ENCODE results near the gene MOGAT1.
"Not testable (repeated sequence)": the region's sequence is repeated elsewhere in the genome, so short reads cannot be mapped to it uniquely, and the experiment has no call there.

The MOGAT1 gene

GRCh38 chr2:222670191-222671038 lies 1.0 kb upstream of the MOGAT1 start:
- DNase-seq (ENCODE audit: low spot score) = no peak

DNA sequence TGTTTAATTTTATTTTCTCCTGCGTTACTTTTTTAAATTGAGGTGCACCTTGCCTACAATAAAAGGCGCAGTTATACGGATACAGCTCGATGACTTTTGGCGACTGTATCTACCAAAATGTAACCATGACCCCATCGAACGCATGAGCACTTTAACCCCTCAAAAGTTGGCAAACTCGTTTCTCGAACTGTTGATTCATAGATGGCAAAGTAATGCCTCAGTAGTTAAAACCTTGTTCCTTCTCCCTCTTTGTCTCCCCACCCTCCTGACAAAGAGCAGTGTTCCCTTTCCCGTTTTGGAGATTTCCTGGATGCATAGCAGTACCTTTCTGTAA lies 577 bp downstream of the MOGAT1 start:
- DNase-seq (ENCODE audit: low spot score) = no peak

GRCh38 chr2:222673273-222673672 lies 1.8 kb downstream of the MOGAT1 start:
- DNase-seq (ENCODE audit: low spot score) = no peak

GRCh38 chr2:222673883-222674282 lies 2.4 kb downstream of the MOGAT1 start:
- DNase-seq (ENCODE audit: low spot score) = no peak

DNA sequence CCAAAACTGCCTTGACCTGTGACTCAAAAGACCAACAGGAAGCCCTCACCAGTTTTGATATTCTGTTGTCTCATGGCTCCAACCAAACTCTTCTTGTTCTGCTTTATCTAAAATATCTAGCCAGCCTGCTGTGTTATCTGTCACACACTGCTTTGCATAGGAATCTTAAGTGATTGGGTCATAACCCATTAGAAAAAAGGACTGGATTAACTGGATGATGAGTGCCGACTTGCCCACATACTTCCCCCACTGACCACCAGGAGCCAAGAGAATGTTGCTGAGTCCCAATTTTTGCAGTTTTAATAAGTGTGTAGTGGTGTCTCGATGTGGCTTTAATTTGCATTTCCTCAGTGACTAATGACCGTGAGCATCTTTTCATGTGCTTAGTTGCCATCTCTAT lies 6.5 kb downstream of the MOGAT1 start:
- no peak for DNase-seq (ENCODE audit: low spot score)

DNA sequence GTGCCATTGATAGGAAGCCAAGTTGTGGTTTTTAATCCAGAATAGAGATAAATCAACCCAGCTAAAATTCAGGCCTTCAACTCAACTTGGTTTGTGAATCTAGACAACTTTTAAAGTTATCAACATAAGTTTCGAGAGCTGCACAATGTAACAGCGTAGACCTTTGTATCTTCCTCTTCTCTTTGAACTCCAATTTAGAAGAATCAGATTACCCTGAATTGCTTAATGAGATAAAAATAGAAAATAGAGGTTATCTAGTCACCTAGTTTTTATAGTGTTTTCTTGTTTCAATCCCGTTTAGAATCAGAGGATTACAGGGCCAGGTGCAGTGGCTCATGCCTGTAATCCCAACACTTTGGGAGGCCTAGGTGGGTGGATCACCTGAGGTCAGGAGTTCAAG lies 12.3 kb downstream of the MOGAT1 start:
- DNase-seq (ENCODE audit: low spot score) = no peak

DNA sequence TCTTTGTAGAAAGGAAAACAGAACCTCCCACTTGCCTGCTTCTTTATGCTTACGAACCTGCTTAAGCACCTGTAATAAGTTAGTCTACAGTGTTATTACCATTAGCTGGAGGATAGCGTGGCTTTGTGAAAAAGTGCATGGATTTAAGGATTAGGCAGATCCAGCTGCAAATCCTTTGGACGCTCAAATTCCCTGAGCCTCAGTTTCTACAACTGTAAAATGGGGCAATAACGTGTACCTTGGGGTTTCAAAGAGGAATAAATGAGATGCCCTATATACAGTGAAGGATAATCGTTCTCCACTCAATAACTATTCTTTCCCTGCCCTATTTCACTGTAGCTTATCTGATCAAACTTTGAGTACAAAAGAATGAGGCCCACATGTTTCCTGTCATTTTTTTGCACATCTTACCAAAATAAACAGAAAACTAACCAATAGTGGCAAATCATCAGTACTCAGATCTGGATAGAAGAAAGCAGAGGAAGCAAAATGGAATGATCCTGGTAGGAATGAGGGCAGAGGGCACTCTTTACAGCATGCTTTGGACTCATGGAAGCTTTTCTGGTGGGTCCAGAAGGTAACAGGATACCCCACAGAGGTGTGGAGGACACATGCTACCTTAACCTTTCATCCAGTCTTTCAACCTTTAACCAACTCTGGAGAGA lies 14.8 kb downstream of the MOGAT1 start:
- DNase-seq (ENCODE audit: low spot score) = no peak

- no peak for DNase-seq (ENCODE audit: low spot score)
These were observed 17.5 kb downstream of the MOGAT1 start for GRCh38 chr2:222688917-222689316.

- DNase-seq (ENCODE audit: low spot score) = no peak
These were observed 17.9 kb downstream of the MOGAT1 start for GRCh38 chr2:222689322-222689721.

DNA sequence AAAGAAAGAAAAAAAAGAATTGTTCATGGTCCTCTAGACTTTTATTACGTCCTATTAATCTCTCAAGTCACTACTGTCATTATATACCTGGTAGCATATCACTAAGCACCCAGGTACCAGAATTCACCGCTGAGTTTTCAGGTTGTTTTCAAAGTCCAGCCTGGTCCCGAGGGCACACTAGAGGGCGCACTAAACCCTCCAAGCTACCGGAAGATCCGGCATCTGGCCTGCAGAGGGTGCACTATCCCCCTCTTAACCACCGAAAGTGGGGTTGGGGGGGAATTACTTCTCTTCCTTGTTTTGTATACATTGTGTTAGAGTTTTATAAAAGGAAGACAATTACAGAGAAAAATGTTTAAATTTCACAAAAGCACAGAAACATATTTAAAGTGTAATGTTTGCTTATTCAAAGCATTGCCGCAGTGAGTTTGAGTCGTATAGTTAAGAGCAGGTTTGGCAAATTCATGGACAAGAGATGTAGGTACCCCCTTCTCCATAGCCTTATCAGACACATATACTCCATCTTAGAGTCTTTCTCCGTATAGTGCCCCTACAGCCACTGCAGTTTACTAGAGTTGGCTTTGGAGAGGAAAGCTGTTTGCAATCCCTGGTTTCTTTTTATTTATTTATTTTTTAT lies 19.2 kb downstream of the MOGAT1 start:
- peak; percentile 66 for DNase-seq (ENCODE audit: low spot score)

DNA sequence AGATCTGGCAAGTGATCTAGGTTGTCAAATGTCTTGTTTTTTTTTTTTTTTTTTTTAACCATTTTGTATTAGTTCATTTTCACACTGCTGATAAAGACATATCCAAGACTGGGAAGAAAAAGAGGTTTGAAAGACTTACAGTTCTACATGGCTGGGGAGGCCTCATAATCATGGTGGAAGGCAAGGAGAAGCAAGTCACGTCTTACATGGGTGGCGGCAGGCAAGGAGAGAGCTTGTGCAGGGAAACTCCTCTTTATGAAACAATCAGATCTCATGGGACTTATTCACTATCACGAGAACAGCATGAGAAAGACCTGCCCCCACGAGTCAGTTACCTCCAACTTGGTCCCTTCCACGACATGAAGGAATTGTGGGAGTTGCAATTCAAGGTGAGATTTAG lies 22.0 kb downstream of the MOGAT1 start:
- DNase-seq (ENCODE audit: low spot score) = not testable (repeated sequence)

DNA sequence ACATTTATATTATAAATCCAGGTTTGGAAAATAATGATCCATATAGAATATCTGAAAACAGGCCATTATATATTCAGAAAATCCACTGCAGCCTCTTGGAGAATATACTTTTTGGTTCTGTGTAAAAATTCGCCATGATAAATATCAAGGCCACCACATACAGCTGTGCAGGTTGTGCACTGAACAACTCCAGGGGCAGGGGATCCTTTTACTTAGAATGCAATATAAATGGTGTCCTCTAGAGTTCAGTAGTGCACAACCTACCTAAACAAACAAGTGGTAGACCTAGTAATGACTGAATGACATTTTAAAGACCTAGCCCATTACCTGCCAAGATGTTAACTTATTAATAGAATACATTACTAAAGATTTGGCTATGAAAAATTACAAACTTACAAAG lies 22.4 kb downstream of the MOGAT1 start:
- DNase-seq (ENCODE audit: low spot score) = no peak

GRCh38 chr2:222698276-222698675 lies 26.8 kb downstream of the MOGAT1 start:
- no peak for DNase-seq (ENCODE audit: low spot score)

- DNase-seq (ENCODE audit: low spot score) = no peak
These were observed 29.8 kb downstream of the MOGAT1 start for GRCh38 chr2:222701233-222701632.

DNA sequence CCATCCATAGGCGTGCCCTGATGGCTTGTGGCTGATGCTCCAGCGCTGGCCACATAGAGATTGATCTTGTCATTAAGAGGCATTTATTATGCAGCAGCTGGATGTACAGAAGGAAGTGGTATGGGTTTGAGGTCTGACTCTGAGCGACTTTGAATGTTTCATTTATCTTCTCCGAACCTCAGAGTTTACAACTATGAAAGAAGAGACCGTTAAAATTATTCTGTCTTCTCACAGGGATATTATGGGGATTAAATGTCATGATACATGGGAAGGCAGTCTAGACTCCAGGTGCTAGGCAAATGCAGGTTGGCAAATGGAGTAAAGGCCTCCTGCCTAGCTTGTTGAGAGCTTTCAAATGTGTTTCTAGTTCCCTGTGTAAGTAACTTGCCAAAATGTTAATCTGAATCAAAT lies 30.3 kb downstream of the MOGAT1 start:
- no peak for DNase-seq (ENCODE audit: low spot score)

- no peak for DNase-seq (ENCODE audit: low spot score)
These were observed 31.6 kb downstream of the MOGAT1 start for GRCh38 chr2:222703091-222703490.

DNA sequence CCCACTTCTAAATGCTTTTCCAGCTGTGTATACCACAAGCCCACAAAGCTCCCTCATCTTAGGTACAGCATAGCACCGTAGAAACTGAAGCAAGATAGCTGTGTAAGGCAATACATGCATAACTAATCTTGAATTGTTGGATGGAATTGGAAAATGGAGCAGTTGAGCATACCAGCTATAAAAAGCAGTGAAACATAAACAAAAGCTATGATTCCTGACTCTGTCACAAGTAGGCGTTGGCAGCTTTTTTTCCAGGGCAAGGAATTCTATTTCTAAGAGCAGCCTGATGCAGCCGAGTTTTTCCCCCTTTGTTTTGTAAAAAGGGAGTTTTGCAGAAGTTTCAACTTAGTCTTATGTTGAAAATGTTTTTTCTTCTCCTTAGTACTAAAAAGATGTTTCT lies 32.4 kb downstream of the MOGAT1 start:
- no peak for DNase-seq (ENCODE audit: low spot score)

DNA sequence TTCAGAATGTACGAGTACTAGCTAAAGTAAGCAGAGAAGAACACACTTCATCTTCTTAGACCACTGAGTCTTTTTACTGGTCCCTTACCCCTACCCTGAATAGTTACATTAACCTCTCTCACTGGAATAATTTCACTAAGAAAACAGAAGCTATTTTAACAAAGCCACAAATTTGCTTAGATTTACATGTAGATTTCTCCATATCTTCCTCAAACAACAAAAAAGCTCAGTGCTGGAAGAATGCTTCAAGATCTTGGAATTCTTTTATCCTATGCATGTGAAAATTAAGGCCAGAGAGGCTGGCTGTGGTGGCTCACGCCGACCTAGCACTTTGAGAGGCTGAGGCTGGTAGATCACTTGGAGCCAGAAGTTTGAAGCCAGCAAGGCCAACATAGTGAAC lies 35.2 kb downstream of the MOGAT1 start:
- no peak for DNase-seq (ENCODE audit: low spot score)

DNA sequence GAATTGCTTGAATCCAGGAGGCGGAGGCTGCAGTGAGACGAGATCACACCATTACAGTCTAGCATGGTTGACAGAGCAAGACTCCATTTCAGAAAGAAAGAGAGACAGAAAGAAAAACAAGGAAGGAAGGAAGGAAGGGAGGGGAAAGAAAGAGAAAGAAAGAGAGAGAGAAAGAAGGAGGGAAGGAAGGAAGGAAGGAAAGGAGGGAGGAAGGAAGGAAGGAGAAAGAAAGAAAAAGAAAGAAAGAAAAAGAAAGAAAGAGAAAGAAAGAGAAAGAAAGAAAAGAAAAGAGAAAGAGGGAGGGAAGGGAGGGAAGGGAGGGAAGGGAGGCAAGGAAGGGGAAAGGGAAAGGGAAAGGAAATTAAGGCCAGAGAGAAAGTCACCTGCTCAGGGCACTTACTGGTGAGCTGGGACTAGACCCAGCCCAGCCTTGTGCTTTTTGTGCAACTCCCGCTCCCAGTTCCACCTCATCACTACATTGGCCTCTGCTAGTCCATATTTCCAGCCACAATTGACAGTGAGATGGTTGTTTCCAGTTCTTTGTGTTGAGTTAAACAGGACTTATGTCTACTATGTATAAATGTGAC lies 35.7 kb downstream of the MOGAT1 start:
- no peak for DNase-seq (ENCODE audit: low spot score)

DNA sequence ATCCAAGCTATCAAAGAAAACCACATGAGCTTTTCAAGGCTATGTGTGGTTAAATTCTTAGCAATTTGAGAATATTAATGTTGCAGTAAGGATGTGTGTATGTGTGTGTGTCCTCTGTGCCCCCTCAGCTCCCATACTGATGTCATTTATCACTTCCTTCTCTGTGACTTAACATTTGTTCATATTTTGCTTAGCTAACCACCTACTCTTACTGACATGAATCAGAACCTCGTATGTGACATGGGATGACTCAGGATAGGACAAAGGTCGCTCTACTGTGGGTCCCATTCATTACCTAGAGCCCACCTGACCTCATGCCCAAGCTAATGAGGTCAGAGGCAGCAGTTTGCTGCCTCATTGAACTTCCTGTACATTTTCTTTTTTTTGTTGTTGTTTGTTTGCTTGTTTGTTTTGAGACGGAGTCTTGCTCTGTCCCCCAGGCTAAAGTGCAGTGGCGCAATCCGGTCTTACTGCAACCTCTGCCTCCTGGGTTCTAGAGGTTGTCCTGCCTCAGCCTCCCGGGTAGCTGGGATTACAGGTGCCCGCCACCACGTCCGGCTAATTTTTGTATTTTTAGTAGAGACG lies 36.3 kb downstream of the MOGAT1 start:
- no peak for DNase-seq (ENCODE audit: low spot score)

DNA sequence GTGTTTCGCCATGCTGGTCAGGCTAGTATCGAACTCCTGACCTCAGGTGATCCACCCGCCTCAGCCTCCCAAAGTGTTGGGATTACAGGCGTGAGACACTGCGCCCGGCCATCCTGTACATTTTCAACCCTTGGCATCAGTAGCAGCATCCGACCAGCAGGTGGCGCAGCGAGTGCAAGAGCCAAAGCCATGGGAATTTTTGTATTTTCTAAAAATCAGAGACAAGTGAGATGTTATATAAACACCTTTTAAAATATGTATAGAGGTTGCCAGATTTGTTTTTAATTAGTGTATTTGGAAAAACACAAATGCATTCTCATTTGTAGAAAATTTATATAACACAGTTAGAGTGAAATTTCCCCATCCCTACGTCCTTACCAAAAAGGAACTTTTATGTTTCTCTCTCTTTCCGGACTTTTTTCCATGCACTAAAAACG lies 36.8 kb downstream of the MOGAT1 start:
- DNase-seq (ENCODE audit: low spot score) = peak; percentile 70

DNA sequence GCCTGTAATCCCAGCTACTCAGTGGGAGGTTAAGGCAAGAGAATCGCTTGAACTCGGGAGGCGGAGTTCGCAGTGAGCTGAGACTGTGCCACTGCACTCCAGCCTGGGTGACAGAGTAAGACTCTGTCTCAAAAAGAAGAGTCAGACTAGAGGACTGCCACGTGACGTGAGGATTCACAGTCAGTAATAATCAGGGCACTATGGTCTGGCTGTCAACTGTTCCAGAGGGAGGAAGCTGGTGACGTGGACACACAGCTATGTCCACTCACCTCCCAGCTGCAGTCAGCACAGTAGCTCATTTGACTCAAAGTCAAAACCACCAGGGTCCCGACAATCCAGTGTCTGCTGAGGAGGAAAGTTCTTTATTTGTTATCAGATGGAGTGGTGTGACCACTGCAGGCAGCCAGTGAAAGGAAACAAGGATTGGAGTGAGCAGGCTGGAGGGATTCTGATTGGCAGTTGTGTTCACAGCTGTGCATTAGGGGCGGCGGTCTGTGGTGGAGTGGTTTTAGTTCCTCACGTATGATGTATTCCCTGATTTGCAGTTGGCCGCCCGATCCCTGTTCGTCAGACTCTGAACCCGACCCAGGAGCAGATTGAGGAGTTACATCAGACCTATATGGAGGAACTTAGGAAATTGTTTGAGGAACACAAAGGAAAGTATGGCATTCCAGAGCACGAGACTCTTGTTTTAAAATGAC lies 37.9 kb downstream of the MOGAT1 start:
- no peak for DNase-seq (ENCODE audit: low spot score)
